WTC11 (cell line): Measurements from ENCODE around the gene MANF. TPM values are rescaled to one million over a fixed set of nuclear protein-coding genes. Genes with fewer than 3 reads are reported as not detected.
A peak's percentile ranks its signal among the peaks of the same experiment; 100 is the strongest.

ENCODE experiments used
- ATAC-seq: fragments of 200-7000 bp; cut with Tn5 transposase; 2 replicates; pipeline ENCODE4 v1.10.0; 2021; ENCODE audit warnings: mild to moderate bottlenecking, moderate library complexity
- CTCF ChIA-PET: fragments of 300-600 bp; sonication (Branson Sonifier 250); formaldehyde crosslinking; loops from one replicate; lab custom pipeline; 2021; ENCODE audit warnings: antibody characterized with exemption; lab: Charles Lee
- POLR2A ChIA-PET: fragments of 350-600 bp; sonication (Branson Sonifier 250); formaldehyde crosslinking; loops from one replicate; lab custom pipeline; 2021; ENCODE audit warnings: antibody characterized with exemption; lab: Charles Lee
- DNase-seq: peaks from one replicate; pipeline ENCODE4 v3.0.0; 2021; ENCODE audit warnings: low spot score
- H3K27ac Mint-ChIP-seq: 2 replicates; pipeline ENCODE4 v1.8.0; 2021; ENCODE audit warnings: mixed read lengths
- H3K27me3 Mint-ChIP-seq: 2 replicates; pipeline ENCODE4 v1.8.0; 2021; ENCODE audit warnings: low read depth, mild to moderate bottlenecking, moderate library complexity, mixed read lengths
- H3K36me3 Mint-ChIP-seq: 2 replicates; pipeline ENCODE4 v1.8.0; 2021; ENCODE audit warnings: mixed read lengths
- H3K4me1 Mint-ChIP-seq: 2 replicates; pipeline ENCODE4 v1.8.0; 2022; ENCODE audit warnings: mixed read lengths
- H3K4me3 Mint-ChIP-seq: 2 replicates; pipeline ENCODE4 v1.8.0; 2021; ENCODE audit warnings: mild to moderate bottlenecking, moderate library complexity, mixed read lengths
- H3K9me3 Mint-ChIP-seq: 2 replicates; pipeline ENCODE4 v1.8.0; 2021; ENCODE audit warnings: mixed read lengths
- ATF6 ChIP-seq: sonication (generic); formaldehyde crosslinking; IDR thresholded peaks from 2 replicates; pipeline ENCODE4 v1.8.1; 2023; ENCODE audit warnings: mild to moderate bottlenecking, missing genetic modification reagents
- CDX4 ChIP-seq: fragments of 250-450 bp; sonication (Bioruptor Pico); IDR thresholded peaks from 2 replicates; pipeline ENCODE4 v1.9.0; 2021; ENCODE audit warnings: moderate library complexity, mild to moderate bottlenecking, inconsistent platforms, borderline replicate concordance
- CREB1 ChIP-seq: sonication (generic); formaldehyde crosslinking; IDR thresholded peaks from 2 replicates; pipeline ENCODE4 v1.8.0; 2023; ENCODE audit warnings: mild to moderate bottlenecking, missing genetic modification reagents
- EMX1 ChIP-seq: fragments of 250-450 bp; sonication (Bioruptor Pico); IDR thresholded peaks from 2 replicates; pipeline ENCODE4 v1.8.0; 2021; ENCODE audit warnings: mild to moderate bottlenecking
- FOXK1 ChIP-seq: sonication (generic); formaldehyde crosslinking; IDR thresholded peaks from 2 replicates; pipeline ENCODE4 v1.8.0; 2022; ENCODE audit warnings: mild to moderate bottlenecking, moderate library complexity, missing genetic modification reagents
- GABPB1 ChIP-seq: sonication (generic); formaldehyde crosslinking; IDR thresholded peaks from 2 replicates; pipeline ENCODE4 v1.8.1; 2023; ENCODE audit warnings: mild to moderate bottlenecking, missing genetic modification reagents
- NFATC4 ChIP-seq: fragments of 250-450 bp; sonication (Bioruptor Pico); IDR thresholded peaks from 2 replicates; pipeline ENCODE4 v1.9.0; 2021; ENCODE audit warnings: mild to moderate bottlenecking
- NR2C2 ChIP-seq: sonication (generic); formaldehyde crosslinking; IDR thresholded peaks from 2 replicates; pipeline ENCODE4 v1.8.0; 2022; ENCODE audit warnings: mild to moderate bottlenecking, missing genetic modification reagents
- PREB ChIP-seq: sonication (generic); formaldehyde crosslinking; IDR thresholded peaks from 2 replicates; pipeline ENCODE4 v1.8.1; 2022; ENCODE audit warnings: mild to moderate bottlenecking, missing genetic modification reagents, moderate library complexity, borderline replicate concordance
- SMAD4 ChIP-seq: sonication (generic); formaldehyde crosslinking; IDR thresholded peaks from 2 replicates; pipeline ENCODE4 v1.8.0; 2022; ENCODE audit warnings: mild to moderate bottlenecking, missing genetic modification reagents
- TCF7 ChIP-seq: sonication (generic); formaldehyde crosslinking; IDR thresholded peaks from 2 replicates; pipeline ENCODE4 v1.8.0; 2022; ENCODE audit warnings: mild to moderate bottlenecking, low read depth, missing genetic modification reagents, moderate library complexity
- TEAD4 ChIP-seq: sonication (generic); formaldehyde crosslinking; IDR thresholded peaks from 2 replicates; pipeline ENCODE4 v1.8.0; 2022; ENCODE audit warnings: mild to moderate bottlenecking, missing genetic modification reagents
- ZMAT4 ChIP-seq: fragments of 250-450 bp; sonication (Bioruptor Pico); IDR thresholded peaks from 2 replicates; pipeline ENCODE4 v1.9.0; 2021; ENCODE audit warnings: mild to moderate bottlenecking
- ZNF232 ChIP-seq: sonication (generic); formaldehyde crosslinking; IDR thresholded peaks from 2 replicates; pipeline ENCODE4 v1.8.0; 2022; ENCODE audit warnings: mild to moderate bottlenecking, missing genetic modification reagents
- ZNF281 ChIP-seq: sonication (generic); formaldehyde crosslinking; IDR thresholded peaks from 2 replicates; pipeline ENCODE4 v1.8.0; 2023; ENCODE audit warnings: mild to moderate bottlenecking, missing genetic modification reagents
- ZNF532 ChIP-seq: fragments of 250-450 bp; sonication (Bioruptor Pico); IDR thresholded peaks from 2 replicates; pipeline ENCODE4 v1.9.0; 2021; ENCODE audit warnings: mild to moderate bottlenecking, borderline replicate concordance
- ZSCAN18 ChIP-seq: fragments of 250-450 bp; sonication (Bioruptor Pico); IDR thresholded peaks from 2 replicates; pipeline ENCODE4 v2.1.2; 2022; ENCODE audit warnings: mild to moderate bottlenecking, moderate library complexity
- total RNA-seq: library from RNA; stranded (reverse); gene quantifications from 3 replicates; pipeline ENCODE4 v1.2.3, GENCODE V29; 2021

The MANF gene
- total RNA-seq, 1 experiment from 2014 or later, result 121 TPM

GRCh38 chr3:51391566-51392354, 6.7 kb downstream of the MANF start (continued):
- TF ChIP-seq PREB (no peak), NR2C2 (CRISPR knock-in tag) (no peak), ATF6 (CRISPR knock-in tag) (no peak), CDX4 (CRISPR knock-in tag) (no peak), ZNF281 (CRISPR knock-in tag) (no peak), TCF7 (CRISPR knock-in tag) (no peak), FOXK1 (no peak)
- TF ChIP-seq, all 79 proteins: peak for 14

- CTCF ChIA-PET, result interaction anchor here (0.7 to 1.7 kb wide), 4 partner anchors 42 to 777 kb away, joined by 3 to 5 read pairs (median 4); partner anchors contain the start of gene DCAF1
- TF ChIP-seq ZNF232 (CRISPR knock-in tag) (0 out of 2 replicates have a peak, but pooled peaks have one; percentile 11), EMX1 (CRISPR knock-in tag) (no peak)
- Mint-ChIP-seq H3K9me3 (no peaks in the 10 kb centered on the region), H3K27me3 (no peaks in the 10 kb centered on the region), H3K4me1 (peaks cover 45% of the 10 kb centered on the region), H3K27ac (peak overlapping the region; percentile 60; the same call in 1 of the 2 replicates), H3K4me3 (peak overlapping the region; percentile 76), H3K36me3 (peaks cover 67% of the 10 kb centered on the region)
- ATAC-seq (no peak), DNase-seq (no peak)
- POLR2A ChIA-PET, result no interaction called here
Observed at GRCh38 chr3:51392355-51393133, 7.5 kb downstream of the MANF start.

GRCh38 chr3:51393134-51393495, 8.0 kb downstream of the MANF start:
- ChIA-PET CTCF (interaction anchor here (0.9 kb wide), 1 partner anchor 42 kb away, joined by 3 read pairs; no protein-coding TSS in a partner anchor), POLR2A (interaction anchor here (0.9 kb wide), 1 partner anchor 107 kb away, joined by 4 read pairs; the partner anchor contains the start of gene DCAF1)
- TF ChIP-seq SMAD4 (CRISPR knock-in tag) (no peak), NFATC4 (no peak), TEAD4 (CRISPR knock-in tag) (no peak), CREB1 (no peak), ZMAT4 (CRISPR knock-in tag) (no peak), ZSCAN18 (CRISPR knock-in tag) (no peak), GABPB1 (no peak), ZNF532 (no peak)
- H3K27me3 Mint-ChIP-seq, result no peaks in the 10 kb centered on the region
- no peak for ATAC-seq
- no peaks in the 10 kb centered on the region for H3K9me3 Mint-ChIP-seq
- peaks cover 62% of the 10 kb centered on the region for H3K36me3 Mint-ChIP-seq
- no peak for DNase-seq
- peaks cover 40% of the 10 kb centered on the region for H3K4me1 Mint-ChIP-seq
- H3K4me3 Mint-ChIP-seq, result peak overlapping the region; percentile 76
- no peak overlapping the region; the same call in 1 of the 2 replicates for H3K27ac Mint-ChIP-seq
